ENCODE results near the gene ZNF282. TPM values are rescaled to one million over a fixed set of nuclear protein-coding genes. Genes with fewer than 3 reads are reported as not detected.

The ZNF282 gene
- total and polyA plus RNA-seq, 9 of the 15 experiments (the other 6 are each of a cell fraction or from before 2014, with no cell fraction given), result 0.76 to 58.6 (median 17.4) TPM

- TF ChIP-seq VEZF1 (CRISPR knock-in tag; IDR thresholded peaks at IDR 0.05), result peak; percentile 84
- no peak for TF ChIP-seq STAT5B (CRISPR knock-in tag; IDR thresholded peaks at IDR 0.05)
- peak; percentile 55; the same call in 1 of the 2 replicates for TF ChIP-seq BCOR (IDR thresholded peaks at IDR 0.05)
- peak; percentile 75; the same call in 1 of the 2 replicates for TF ChIP-seq GTF2A2 (tag; IDR thresholded peaks at IDR 0.05)
- TF ChIP-seq TBP (optimal IDR thresholded peaks at IDR 0.05; ENCODE audit: low read depth, low read length), result peak; percentile 86
- TF ChIP-seq NR4A1 (CRISPR knock-in tag; IDR thresholded peaks at IDR 0.05), result no peak; the same call in 1 of the 2 replicates
- no peak; the same call in none of the 2 replicates for TF ChIP-seq NR4A1 (tag; IDR thresholded peaks at IDR 0.05)
- peak; percentile 95 for TF ChIP-seq CTBP1 (IDR thresholded peaks at IDR 0.05; ENCODE audit: borderline replicate concordance)
- TF ChIP-seq KLF6 (CRISPR knock-in tag; IDR thresholded peaks at IDR 0.05; ENCODE audit: borderline replicate concordance), result no peak
- peak; percentile 95 for TF ChIP-seq SAP30 (IDR thresholded peaks at IDR 0.05; ENCODE audit: borderline replicate concordance, insufficient read depth, low read depth, low read length, poor library complexity, severe bottlenecking)
- TF ChIP-seq PRDM10 (IDR thresholded peaks at IDR 0.05; ENCODE audit: partially characterized antibody), result peak; percentile 54
- TF ChIP-seq NFE2 (IDR thresholded peaks at IDR 0.05; ENCODE audit: low read depth), result no peak
- peak; percentile 23; the same call in 1 of the 2 replicates for TF ChIP-seq CHD2 (IDR thresholded peaks at IDR 0.05; ENCODE audit: low read depth, low read length)
- TF ChIP-seq CHCHD3 (CRISPR knock-in tag; IDR thresholded peaks at IDR 0.05), result peak; percentile 38; the same call in 1 of the 2 replicates
- no peak for TF ChIP-seq ZNF707 (CRISPR knock-in tag; conservative IDR thresholded peaks at IDR 0.05)
- peak; percentile 92 for TF ChIP-seq POLR2A (conservative IDR thresholded peaks at IDR 0.05)
- peak; percentile 84 for TF ChIP-seq CBX1 (IDR thresholded peaks at IDR 0.05; ENCODE audit: low read depth)
- TF ChIP-seq MTF1 (CRISPR knock-in tag; IDR thresholded peaks at IDR 0.05; ENCODE audit: borderline replicate concordance), result no peak
- peak; percentile 71 for TF ChIP-seq NKRF (IDR thresholded peaks at IDR 0.05; ENCODE audit: borderline replicate concordance)
- TF ChIP-seq ZNF507 (tag; conservative IDR thresholded peaks at IDR 0.05), result no peak
- no peak for TF ChIP-seq THAP7 (CRISPR knock-in tag; IDR thresholded peaks at IDR 0.05)
These were observed at the start of gene ZNF282 (continued) for GRCh38 chr7:149195180-149196150.
